Endothelial cell of umbilical vein (primary cell): ENCODE measurements around the gene OR5H1.

ENCODE experiments used
- CTCF ChIP-seq, 2 donors: IDR thresholded peaks; 1 replicate in 1 of 2; 2 replicates in 1 of 2; pipeline ENCODE4 v1.5.1; 2011; ENCODE audit warnings: low read length in 2 of 2, mild to moderate bottlenecking in 2 of 2, moderate library complexity in 2 of 2, control low read depth in 1 of 2, inconsistent platforms in 1 of 2, low read depth in 1 of 2; ENCODE audit not compliant: insufficient read depth in 1 of 2; ENCODE audit errors: extremely low read depth in 1 of 2
- FOS ChIP-seq: IDR thresholded peaks from 2 replicates; pipeline ENCODE4 v1.6.1; 2011; ENCODE audit warnings: mild to moderate bottlenecking, low read length, moderate library complexity, borderline replicate concordance; ENCODE audit not compliant: insufficient read depth
- GATA2 ChIP-seq: IDR thresholded peaks from 2 replicates; pipeline ENCODE4 v1.7.0; 2011; ENCODE audit warnings: low read depth, mild to moderate bottlenecking, moderate library complexity, mixed read lengths, low read length; ENCODE audit not compliant: insufficient read length, insufficient read depth
- MAX ChIP-seq: IDR thresholded peaks from 2 replicates; pipeline ENCODE4 v1.6.1; 2011; ENCODE audit not compliant: insufficient read depth, insufficient read length
- POLR2A ChIP-seq: IDR thresholded peaks from 2 replicates; pipeline ENCODE4 v1.6.1; 2012; ENCODE audit warnings: low read depth, mild to moderate bottlenecking, control low read depth, low read length
- POLR2AphosphoS5 ChIP-seq: IDR thresholded peaks from 2 replicates; pipeline ENCODE4 v1.6.1; 2012; ENCODE audit warnings: low read depth, mild to moderate bottlenecking, control low read depth, low read length, moderate library complexity; ENCODE audit not compliant: insufficient read depth

GRCh38 chr3:98148751-98149150, 18.2 kb downstream of the OR5H1 start:
- TF ChIP-seq CTCF (IDR thresholded peaks at IDR 0.05; ENCODE audit: extremely low read depth in 1 of 2, insufficient read depth in 1 of 2, low read depth in 1 of 2, low read length in 2 of 2) (no peak), FOS (no peak), POLR2A (no peak), POLR2AphosphoS5 (no peak), GATA2 (no peak), MAX (no peak)
